GM19438 (cell line): ENCODE results near the gene GPR143.

ENCODE experiments used
- ATAC-seq: cut with Tn5 transposase; IDR thresholded peaks from one replicate; pipeline ENCODE4 v1.9.1; 2021; ENCODE audit warnings: low read depth; ENCODE audit not compliant: unreplicated experiment

GPR143 gene

GRCh38 chrX:9710332-9710731, 55.3 kb downstream of the GPR143 start:
- ATAC-seq, result no peak

DNA sequence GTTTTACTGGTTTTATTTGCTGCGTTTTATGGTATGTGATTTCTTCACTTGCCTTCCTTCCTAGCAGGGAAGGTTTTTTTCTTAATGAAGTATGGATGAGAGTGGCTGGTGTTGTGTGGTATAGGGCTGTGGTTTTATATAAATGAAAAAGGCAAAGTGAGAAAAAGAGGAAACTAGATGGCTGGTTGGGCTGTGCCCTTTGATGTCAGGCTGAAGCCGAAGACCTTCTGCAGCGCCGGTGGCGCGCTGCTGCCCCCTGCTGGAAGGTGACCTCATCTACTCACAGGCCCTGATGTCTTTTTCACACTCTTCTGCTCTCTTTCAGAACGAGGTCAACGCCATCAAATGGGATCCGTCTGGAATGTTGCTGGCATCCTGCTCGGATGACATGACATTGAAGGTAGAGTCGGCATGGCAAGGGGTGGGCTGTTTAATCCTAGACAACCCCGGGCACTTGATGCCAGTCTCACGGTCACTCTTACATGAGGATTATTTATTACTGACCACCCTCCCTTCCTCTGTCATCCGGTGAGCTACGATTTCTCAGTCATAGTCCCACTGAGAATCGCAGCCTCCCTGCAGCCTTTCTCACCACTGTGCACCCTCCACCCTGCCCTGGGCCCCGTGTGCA, 56.6 kb downstream of the GPR143 start:
- ATAC-seq, result peak; percentile 85

- no peak for ATAC-seq
Measured at GRCh38 chrX:9708086-9708485, 57.6 kb downstream of the GPR143 start.

DNA sequence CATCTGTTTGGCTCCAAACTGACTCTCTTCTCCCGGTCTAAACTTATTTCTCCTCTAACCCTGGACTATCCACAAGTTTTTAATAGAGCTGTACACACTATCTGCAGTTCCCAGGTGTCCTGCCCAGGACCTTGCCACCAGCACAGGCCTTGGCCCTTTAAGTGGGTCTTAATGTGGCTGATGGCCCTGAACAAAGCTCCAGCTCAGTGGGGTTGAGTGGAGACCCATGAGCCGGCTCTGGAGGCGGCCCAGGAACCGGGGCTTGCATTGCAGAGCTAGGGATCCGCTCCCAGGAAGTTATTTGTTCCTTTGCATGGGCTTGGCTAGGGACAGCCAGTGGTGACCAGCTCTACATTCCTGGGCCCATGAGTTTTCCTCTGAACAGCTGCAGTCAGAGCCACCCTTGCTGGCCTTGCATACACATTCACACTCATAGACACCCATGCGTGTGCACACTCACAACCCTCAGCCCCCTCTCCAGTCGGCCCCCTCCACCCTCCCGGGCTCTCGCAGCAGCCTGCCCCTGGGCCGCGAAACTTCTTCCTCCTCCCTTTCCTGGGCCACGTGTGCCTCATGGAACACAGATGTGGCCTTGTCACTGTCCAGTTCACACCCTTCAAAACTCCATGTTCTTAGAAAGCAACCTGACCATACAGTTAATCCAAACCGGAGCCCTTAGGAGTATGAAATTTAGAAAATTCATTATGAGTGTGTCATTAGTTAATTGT, 58.2 kb downstream of the GPR143 start:
- ATAC-seq, result no peak

DNA sequence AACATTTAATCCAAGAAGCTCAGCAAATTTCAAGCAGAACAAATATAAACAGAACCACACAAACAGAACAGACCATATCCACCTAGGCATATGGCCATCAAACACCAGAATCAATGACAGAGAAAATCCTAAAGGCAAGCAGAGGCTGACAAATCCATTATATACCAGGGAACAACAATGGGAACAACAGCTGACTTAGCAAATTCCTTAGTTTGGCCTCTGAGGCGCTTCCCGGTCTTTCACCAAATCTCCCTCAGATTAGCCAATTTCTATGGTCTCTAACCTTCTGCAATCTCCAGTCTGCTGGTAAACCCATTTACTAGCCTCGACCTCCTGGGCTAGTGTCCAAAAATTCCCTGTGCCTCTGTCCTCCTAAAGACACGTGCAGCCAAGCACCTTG, 59.2 kb downstream of the GPR143 start:
- ATAC-seq, result no peak

GRCh38 chrX:9704876-9705465, 60.7 kb downstream of the GPR143 start:
- ATAC-seq, result no peak

DNA sequence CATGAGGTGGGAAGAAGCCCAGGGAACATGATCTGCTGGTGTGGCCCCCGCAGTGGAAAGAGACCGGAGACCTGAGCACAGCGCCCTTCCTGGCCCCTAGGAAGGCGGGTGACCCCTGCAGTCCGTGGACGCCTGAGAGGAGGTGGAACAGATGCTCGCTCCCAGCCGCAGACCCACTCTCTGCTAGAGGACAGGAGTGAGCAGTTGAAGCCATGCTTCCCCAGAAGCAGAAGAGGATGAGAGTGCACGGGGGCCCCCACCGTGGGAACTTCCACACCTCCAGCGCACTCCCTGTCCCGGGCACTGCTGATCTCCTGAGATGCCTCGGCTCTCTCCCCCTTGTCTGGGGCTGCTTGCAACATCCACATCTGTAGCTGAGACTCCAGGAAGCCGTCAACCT, 62.2 kb downstream of the GPR143 start:
- no peak for ATAC-seq

DNA sequence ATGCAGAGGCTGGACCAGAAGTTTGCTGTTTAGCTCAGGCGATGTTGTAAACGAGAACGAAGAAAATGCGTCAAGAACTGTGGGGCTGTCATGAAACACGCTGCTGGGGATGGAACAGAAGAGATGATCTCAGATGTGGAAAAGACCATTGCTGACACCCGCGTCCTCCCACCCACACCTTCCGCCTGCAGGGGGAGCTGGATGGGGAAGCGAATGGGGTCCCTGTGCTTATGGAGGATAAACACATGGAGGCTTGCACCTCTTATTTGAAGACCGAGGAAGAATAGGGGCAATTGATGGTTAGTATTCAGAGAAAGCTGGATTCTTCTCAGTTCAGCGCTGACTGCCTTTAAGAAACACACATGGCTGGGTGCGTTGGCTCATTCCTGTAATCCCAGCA, 63.9 kb downstream of the GPR143 start:
- no peak for ATAC-seq

GRCh38 chrX:9700555-9700954, 65.1 kb downstream of the GPR143 start:
- no peak for ATAC-seq

DNA sequence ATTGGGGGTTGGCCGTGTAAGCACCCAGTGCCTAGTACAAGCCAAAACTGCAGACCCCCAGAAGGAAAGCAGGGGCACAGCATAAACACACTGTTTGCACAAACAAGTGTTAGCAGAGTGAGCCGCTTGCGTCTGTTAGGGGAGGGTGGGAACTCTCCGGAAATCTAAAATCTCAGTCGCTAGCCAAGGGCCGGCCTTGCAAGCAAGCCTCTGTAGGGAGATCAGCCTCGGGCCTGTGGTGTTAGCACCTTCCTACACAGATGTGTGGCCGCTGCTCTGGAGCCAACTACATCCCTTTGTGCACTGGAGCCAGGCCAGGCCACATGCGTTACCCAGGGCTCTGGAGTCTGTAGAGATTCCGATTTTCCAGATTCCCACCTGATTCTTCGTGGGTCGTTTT, 67.1 kb downstream of the GPR143 start:
- ATAC-seq, result no peak

DNA sequence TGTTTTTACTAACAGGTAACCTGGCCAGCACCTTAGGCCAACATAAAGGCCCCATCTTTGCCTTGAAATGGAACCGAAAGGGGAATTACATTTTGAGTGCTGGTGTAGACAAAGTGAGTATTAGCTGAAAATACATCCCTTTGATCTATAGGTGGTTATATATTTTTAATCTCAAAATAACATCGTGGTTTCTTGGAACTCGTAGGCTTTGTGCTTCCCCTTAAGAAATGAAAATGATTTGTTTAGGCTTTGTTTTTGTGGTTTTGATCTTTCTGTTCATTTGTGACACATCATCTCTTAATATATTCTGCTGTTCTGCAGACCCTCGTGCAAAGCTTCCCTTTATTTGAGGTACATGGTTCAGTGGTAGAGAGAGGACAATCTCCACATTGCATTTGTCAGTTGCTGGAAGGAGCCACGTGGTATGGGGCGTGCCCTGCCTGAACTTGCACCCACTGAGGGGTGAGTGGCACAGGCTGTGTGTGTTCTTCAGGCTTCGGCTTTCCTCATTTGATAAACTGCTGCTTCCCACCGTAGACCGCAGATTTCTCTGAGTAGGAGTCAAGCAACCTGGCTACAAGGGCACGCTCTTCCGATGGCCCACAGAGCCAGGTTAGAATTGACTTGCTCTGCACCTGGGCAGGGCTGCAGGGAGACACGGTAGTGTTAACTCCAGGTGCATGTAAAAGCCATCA, 72.2 kb downstream of the GPR143 start:
- no peak for ATAC-seq

DNA sequence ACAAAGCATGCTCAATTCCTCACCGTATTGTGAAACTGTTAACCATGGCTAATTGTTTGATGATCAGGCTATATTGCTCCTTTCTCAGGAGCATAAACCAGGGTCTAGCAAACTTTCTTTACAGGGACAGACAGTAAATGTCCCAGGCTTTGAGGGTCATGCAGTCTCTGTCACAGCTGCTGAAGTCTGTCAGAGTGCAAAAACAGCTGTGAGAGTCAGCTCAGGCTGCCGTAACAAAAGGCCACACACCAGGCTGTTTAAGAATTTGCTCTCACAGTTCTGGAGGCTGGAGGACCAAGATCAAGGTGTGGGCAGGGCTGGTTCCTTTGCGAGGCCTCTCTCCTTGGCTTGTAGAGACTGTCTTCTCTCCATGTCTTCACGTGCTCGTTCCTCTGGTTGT, 75.6 kb downstream of the GPR143 start:
- ATAC-seq, result no peak

- ATAC-seq, result no peak
Measured at GRCh38 chrX:9688833-9689232, 76.8 kb downstream of the GPR143 start.

GRCh38 chrX:9687899-9688298, 77.7 kb downstream of the GPR143 start:
- no peak for ATAC-seq

- ATAC-seq, result no peak
Measured at GRCh38 chrX:9683350-9683749, 82.3 kb downstream of the GPR143 start.

- no peak for ATAC-seq
Measured at GRCh38 chrX:9682861-9683260, 82.8 kb downstream of the GPR143 start.

GRCh38 chrX:9682456-9682855, 83.2 kb downstream of the GPR143 start:
- ATAC-seq, result no peak

GRCh38 chrX:9681422-9681821, 84.2 kb downstream of the GPR143 start:
- no peak for ATAC-seq

DNA sequence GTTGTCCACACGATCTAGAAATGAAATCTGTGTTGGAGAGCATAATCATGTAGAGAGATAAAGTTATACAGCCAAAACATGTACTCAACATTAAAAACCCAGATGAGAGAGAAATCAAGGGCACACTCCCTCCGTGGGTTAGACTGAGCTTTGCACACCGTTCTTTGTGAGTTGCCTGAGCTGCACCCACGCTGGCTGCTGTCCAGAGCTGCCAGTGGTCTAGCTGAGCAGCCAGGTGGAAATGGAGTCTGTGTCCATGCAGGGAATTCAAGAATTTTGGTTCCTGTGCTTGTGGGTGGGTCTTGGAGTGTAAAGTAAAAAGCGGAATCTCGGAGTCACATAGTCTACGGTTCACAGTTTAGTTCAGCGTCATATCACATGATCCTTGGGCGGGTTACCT, 84.6 kb downstream of the GPR143 start:
- ATAC-seq, result no peak

- no peak for ATAC-seq
Measured at GRCh38 chrX:9678215-9678965, 87.3 kb downstream of the GPR143 start.
